ENCODE results near the gene LRRTM4. TPM values are rescaled to one million over a fixed set of nuclear protein-coding genes. Genes with fewer than 3 reads are reported as not detected.

LRRTM4 gene
- total RNA-seq, 1 donor from 2014 or later: 0.41 TPM

GRCh38 chr2:76737607-76738006 is 784.6 kb downstream of the LRRTM4 start:
- DNase-seq (no peak), ATAC-seq (no peak)
- Histone ChIP-seq H3K27ac (no peak overlapping the region), H3K36me3 (no peaks in the 10 kb centered on the region), H3K4me1 (no peaks in the 10 kb centered on the region), H3K27me3 (no peaks in the 10 kb centered on the region), H3K9me3 (no peaks in the 10 kb centered on the region), H3K4me3 (no peak overlapping the region)
- TF ChIP-seq CTCF (IDR thresholded peaks at IDR 0.05): no peak
- intact Hi-C loops (cut with DNase I): no loop called here

- no peak for DNase-seq
- no peak for TF ChIP-seq CTCF (IDR thresholded peaks at IDR 0.05)
- no peaks in the 10 kb centered on the region for H3K4me1 ChIP-seq
- H3K27me3 ChIP-seq: no peaks in the 10 kb centered on the region
- H3K4me3 ChIP-seq: no peak overlapping the region
- intact Hi-C loops (cut with DNase I): no loop called here
- no peaks in the 10 kb centered on the region for H3K36me3 ChIP-seq
- no peaks in the 10 kb centered on the region for H3K9me3 ChIP-seq
- no peak for ATAC-seq
- no peak overlapping the region for H3K27ac ChIP-seq
Measured at GRCh38 chr2:76733736-76734135, 788.4 kb downstream of the LRRTM4 start.

GRCh38 chr2:76731157-76731556 is 791.0 kb downstream of the LRRTM4 start:
- TF ChIP-seq CTCF (IDR thresholded peaks at IDR 0.05): no peak
- no peaks in the 10 kb centered on the region for H3K27me3 ChIP-seq
- H3K4me1 ChIP-seq: no peaks in the 10 kb centered on the region
- H3K4me3 ChIP-seq: no peak overlapping the region
- H3K9me3 ChIP-seq: no peaks in the 10 kb centered on the region
- H3K27ac ChIP-seq: no peak overlapping the region
- H3K36me3 ChIP-seq: no peaks in the 10 kb centered on the region
- intact Hi-C loops (cut with DNase I): no loop called here
- DNase-seq (no peak), ATAC-seq (no peak)

- Histone ChIP-seq H3K27ac (no peak overlapping the region), H3K4me3 (no peak overlapping the region), H3K36me3 (no peaks in the 10 kb centered on the region), H3K9me3 (no peaks in the 10 kb centered on the region), H3K27me3 (no peaks in the 10 kb centered on the region), H3K4me1 (no peaks in the 10 kb centered on the region)
- ATAC-seq: no peak
- DNase-seq: no peak
- intact Hi-C loops (cut with DNase I): no loop called here
- no peak for TF ChIP-seq CTCF (IDR thresholded peaks at IDR 0.05)
Measured at GRCh38 chr2:76730021-76730420, 792.2 kb downstream of the LRRTM4 start.

- no peaks in the 10 kb centered on the region for H3K36me3 ChIP-seq
- no peak for DNase-seq
- no peak overlapping the region for H3K27ac ChIP-seq
- no peak for TF ChIP-seq CTCF (IDR thresholded peaks at IDR 0.05)
- no peak for ATAC-seq
- no peak overlapping the region for H3K4me3 ChIP-seq
- H3K9me3 ChIP-seq: no peaks in the 10 kb centered on the region
- H3K4me1 ChIP-seq: no peaks in the 10 kb centered on the region
- intact Hi-C loops (cut with DNase I): no loop called here
- no peaks in the 10 kb centered on the region for H3K27me3 ChIP-seq
Measured at GRCh38 chr2:76721226-76721625, 801.0 kb downstream of the LRRTM4 start.

- H3K4me1 ChIP-seq: no peaks in the 10 kb centered on the region
- H3K9me3 ChIP-seq: no peaks in the 10 kb centered on the region
- intact Hi-C loops (cut with DNase I): no loop called here
- no peaks in the 10 kb centered on the region for H3K36me3 ChIP-seq
- TF ChIP-seq CTCF (IDR thresholded peaks at IDR 0.05): no peak
- ATAC-seq (no peak), DNase-seq (no peak)
- no peak overlapping the region for H3K27ac ChIP-seq
- no peak overlapping the region for H3K4me3 ChIP-seq
- H3K27me3 ChIP-seq: no peaks in the 10 kb centered on the region
Measured at GRCh38 chr2:76713312-76713711, 808.9 kb downstream of the LRRTM4 start.

Data from upper lobe of right lung (tissue), 1 donor.